Astrocyte (in vitro differentiated cells and primary cell): ENCODE data around the gene CABLES1.

Experiments
- EZH2 ChIP-seq: IDR thresholded peaks from 2 replicates; pipeline ENCODE4 v1.6.1; 2012; ENCODE audit warnings: mild to moderate bottlenecking, low read length, inconsistent platforms; ENCODE audit not compliant: insufficient read depth
- TF ChIP-seq, protein P1 (sequence below): IDR thresholded peaks from 2 replicates; pipeline ENCODE4 v1.5.1; 2011; ENCODE audit warnings: low read depth, mild to moderate bottlenecking, inconsistent platforms, low read length, moderate library complexity; ENCODE audit not compliant: insufficient read depth

DNA sequence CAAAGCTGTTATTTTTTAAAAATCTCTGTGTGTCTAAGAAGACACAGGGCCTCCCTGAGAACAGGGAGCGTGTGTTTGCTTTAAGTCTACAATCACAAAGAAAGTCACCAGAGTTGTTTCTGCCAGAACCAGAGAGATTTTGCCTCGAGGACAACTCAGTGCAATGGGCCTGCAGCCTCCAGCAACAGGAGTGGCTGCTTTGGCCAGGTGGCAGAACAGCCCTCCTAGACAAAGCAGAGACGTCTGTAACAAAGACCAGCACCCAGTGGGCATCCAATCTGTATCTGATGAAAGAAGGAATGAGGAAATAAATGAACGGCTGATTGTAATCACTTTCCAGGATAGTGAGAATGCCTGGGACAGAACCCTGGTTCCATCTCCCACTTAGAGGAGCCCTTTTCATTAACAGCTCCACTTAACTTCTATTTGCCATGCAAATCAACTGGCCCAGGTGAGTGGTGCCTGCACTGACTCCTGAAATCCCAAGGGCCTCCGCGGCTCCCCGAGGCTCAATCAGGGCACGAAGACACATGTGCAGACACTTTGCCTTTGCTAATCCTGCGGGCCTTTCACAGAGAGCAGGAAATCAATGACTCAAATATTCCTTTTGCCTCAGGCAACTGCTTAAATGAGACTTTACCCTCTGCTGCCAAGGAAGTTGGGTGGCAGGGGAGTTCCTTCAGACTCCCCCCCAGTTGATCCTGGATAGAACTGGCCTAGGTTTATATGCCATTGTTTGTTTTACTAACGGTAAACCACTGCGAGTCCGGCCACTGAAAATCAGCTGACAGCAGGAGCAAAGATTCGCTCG, 146.5 kb downstream of the CABLES1 start:
- TF ChIP-seq, protein P1, sequence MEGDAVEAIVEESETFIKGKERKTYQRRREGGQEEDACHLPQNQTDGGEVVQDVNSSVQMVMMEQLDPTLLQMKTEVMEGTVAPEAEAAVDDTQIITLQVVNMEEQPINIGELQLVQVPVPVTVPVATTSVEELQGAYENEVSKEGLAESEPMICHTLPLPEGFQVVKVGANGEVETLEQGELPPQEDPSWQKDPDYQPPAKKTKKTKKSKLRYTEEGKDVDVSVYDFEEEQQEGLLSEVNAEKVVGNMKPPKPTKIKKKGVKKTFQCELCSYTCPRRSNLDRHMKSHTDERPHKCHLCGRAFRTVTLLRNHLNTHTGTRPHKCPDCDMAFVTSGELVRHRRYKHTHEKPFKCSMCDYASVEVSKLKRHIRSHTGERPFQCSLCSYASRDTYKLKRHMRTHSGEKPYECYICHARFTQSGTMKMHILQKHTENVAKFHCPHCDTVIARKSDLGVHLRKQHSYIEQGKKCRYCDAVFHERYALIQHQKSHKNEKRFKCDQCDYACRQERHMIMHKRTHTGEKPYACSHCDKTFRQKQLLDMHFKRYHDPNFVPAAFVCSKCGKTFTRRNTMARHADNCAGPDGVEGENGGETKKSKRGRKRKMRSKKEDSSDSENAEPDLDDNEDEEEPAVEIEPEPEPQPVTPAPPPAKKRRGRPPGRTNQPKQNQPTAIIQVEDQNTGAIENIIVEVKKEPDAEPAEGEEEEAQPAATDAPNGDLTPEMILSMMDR, result no peak
- no peak for TF ChIP-seq EZH2
